MG63 (cell line): ENCODE results near the gene GADD45GIP1. TPM values are rescaled to one million over a fixed set of nuclear protein-coding genes. Genes with fewer than 3 reads are reported as not detected.
"Not testable (repeated sequence)": the region's sequence is repeated elsewhere in the genome, so short reads cannot be mapped to it uniquely, and the experiment has no call there.

Experiments
- DNase-seq: peaks from one replicate; pipeline ENCODE4 v3.0.0-alpha.2; 2020
- H3K27me3 ChIP-seq: fragments of 250-450 bp; sonication (Bioruptor Pico); 2 replicates; pipeline ENCODE4 v1.5.1; 2020; ENCODE audit warnings: mild to moderate bottlenecking, moderate library complexity
- H3K36me3 ChIP-seq: fragments of 250-450 bp; sonication (Bioruptor Pico); 2 replicates; pipeline ENCODE4 v1.5.1; 2020; ENCODE audit warnings: mild to moderate bottlenecking, moderate library complexity
- H3K4me3 ChIP-seq: fragments of 250-450 bp; sonication (Bioruptor Pico); 2 replicates; pipeline ENCODE4 v1.5.1; 2020; ENCODE audit warnings: mild to moderate bottlenecking, moderate library complexity
- H3K9me3 ChIP-seq: fragments of 250-450 bp; sonication (Bioruptor Pico); 2 replicates; pipeline ENCODE4 v1.5.1; 2020; ENCODE audit warnings: mild to moderate bottlenecking, moderate library complexity
- total RNA-seq: library from RNA; depleted of rRNA; stranded (reverse); fragments of >200 nt; shearing (Covaris generic); gene quantifications from 2 replicates; pipeline ENCODE4 v1.2.3, GENCODE V29; 2014; ENCODE audit warnings: low replicate concordance

The GADD45GIP1 gene
- total RNA-seq, 1 experiment from 2014 or later: 225 TPM

DNA sequence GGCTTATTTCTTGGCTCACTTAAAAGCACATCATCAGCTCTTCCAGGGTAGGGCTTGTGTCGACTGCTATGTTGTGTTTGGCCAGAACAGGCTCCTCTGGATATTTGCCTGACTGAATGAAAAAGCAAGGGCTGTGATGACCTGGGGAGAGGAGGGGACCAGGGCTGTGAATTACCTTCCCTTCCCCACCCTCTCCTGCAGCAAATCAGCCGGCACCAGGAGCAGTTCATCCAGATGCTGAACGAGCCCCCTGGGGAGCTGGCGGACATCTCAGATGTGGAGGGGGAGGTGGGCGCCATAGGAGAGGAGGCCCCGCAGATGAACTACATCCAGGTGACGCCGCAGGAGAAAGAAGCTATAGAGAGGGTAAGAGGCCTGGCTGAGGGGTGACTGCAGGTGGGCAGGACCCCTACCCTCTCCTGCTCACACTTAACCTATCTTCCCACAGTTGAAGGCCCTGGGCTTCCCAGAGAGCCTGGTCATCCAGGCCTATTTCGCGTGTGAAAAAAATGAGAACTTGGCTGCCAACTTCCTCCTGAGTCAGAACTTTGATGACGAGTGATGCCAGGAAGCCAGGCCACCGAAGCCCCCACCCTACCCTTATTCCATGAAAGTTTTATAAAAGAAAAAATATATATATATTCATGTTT lies 4.4 kb downstream of the GADD45GIP1 start:
- peak; percentile 93 for DNase-seq
- Histone ChIP-seq H3K36me3 (peaks cover 91% of the 10 kb centered on the region), H3K4me3 (no peak overlapping the region)

GRCh38 chr19:12952050-12952449 lies 5.0 kb downstream of the GADD45GIP1 start:
- not testable (repeated sequence) for DNase-seq, H3K27me3 ChIP-seq, H3K9me3 ChIP-seq, H3K4me3 ChIP-seq
- H3K36me3 ChIP-seq: peaks cover 96% of the 10 kb centered on the region

More for the DNA sequence above, 4.4 kb downstream of the GADD45GIP1 start:
- Histone ChIP-seq H3K9me3 (no peaks in the 10 kb centered on the region), H3K27me3 (no peaks in the 10 kb centered on the region)

- Histone ChIP-seq H3K36me3 (peaks cover 92% of the 10 kb centered on the region), H3K9me3 (no peaks in the 10 kb centered on the region), H3K4me3 (no peak overlapping the region), H3K27me3 (no peaks in the 10 kb centered on the region)
- no peak for DNase-seq
These were observed 7.4 kb downstream of the GADD45GIP1 start for GRCh38 chr19:12949363-12950283.

- DNase-seq: no peak
- no peaks in the 10 kb centered on the region for H3K27me3 ChIP-seq
- H3K36me3 ChIP-seq: peaks cover 90% of the 10 kb centered on the region
- no peaks in the 10 kb centered on the region for H3K9me3 ChIP-seq
- no peak overlapping the region for H3K4me3 ChIP-seq
These were observed 8.2 kb downstream of the GADD45GIP1 start for GRCh38 chr19:12948612-12949362.

GRCh38 chr19:12947702-12948611 lies 9.1 kb downstream of the GADD45GIP1 start:
- DNase-seq: no peak
- no peak overlapping the region; the same call in 1 of the 2 replicates for H3K4me3 ChIP-seq
- no peaks in the 10 kb centered on the region for H3K27me3 ChIP-seq
- no peaks in the 10 kb centered on the region for H3K9me3 ChIP-seq
- peaks cover 89% of the 10 kb centered on the region for H3K36me3 ChIP-seq

- DNase-seq: no peak
- peaks cover 90% of the 10 kb centered on the region for H3K36me3 ChIP-seq
These were observed 10.1 kb downstream of the GADD45GIP1 start for GRCh38 chr19:12946731-12947496.

DNA sequence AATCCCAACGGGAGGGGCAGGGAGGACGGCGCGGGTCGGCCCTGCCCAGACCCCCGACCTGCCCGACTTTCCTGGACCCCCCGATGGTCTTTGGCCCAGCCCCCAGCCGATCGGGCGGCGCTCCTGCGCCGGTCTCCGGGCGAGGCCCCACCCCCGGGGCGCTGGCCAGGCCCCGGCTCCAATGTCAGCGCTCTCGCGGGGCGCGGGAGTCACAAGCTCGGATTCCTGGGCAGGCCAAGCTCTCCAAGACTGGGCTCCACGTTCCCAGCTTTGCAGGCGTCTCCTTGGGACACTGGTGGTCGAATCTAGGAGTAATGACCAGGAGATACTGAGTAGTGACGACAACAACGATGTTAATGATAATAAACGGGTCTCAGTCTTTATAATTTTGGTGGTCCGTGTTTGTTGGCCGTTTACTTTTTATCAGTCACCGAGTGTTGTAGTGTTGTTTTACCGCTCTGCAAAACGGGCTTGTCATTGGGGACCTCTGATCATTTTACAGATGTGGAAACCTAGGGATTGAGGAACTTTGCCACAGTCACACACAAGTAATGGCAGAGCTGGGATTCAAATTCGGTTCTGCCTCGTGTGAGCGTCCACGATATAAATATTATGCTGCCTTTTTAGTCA lies 10.8 kb downstream of the GADD45GIP1 start:
- H3K27me3 ChIP-seq: no peaks in the 10 kb centered on the region
- peak overlapping the region; percentile 91 for H3K4me3 ChIP-seq
- peaks cover 90% of the 10 kb centered on the region for H3K36me3 ChIP-seq
- no peaks in the 10 kb centered on the region for H3K9me3 ChIP-seq
- peak; percentile 95 for DNase-seq

More at GRCh38 chr19:12946731-12947496, 10.1 kb downstream of the GADD45GIP1 start:
- no peaks in the 10 kb centered on the region for H3K27me3 ChIP-seq
- H3K9me3 ChIP-seq: no peaks in the 10 kb centered on the region
- H3K4me3 ChIP-seq: peak overlapping the region; percentile 91

- Histone ChIP-seq H3K9me3 (no peaks in the 10 kb centered on the region), H3K4me3 (peak within 1 kb of the TSS; percentile 91), H3K27me3 (no peaks in the 10 kb centered on the region), H3K36me3 (peaks cover 90% of the 10 kb centered on the region)
- peak; percentile 100 for DNase-seq
These were observed 11.4 kb downstream of the GADD45GIP1 start, which contains the start of gene RAD23A for GRCh38 chr19:12945479-12946091. Gene RAD23A, plus strand, starts transcription at chr19:12945862. Its CDS starts 87 bp downstream, at chr19:12945949.

- H3K9me3 ChIP-seq: no peaks in the 10 kb centered on the region
- H3K4me3 ChIP-seq: no peak overlapping the region
- H3K36me3 ChIP-seq: peaks cover 90% of the 10 kb centered on the region
- no peaks in the 10 kb centered on the region for H3K27me3 ChIP-seq
- no peak for DNase-seq
These were observed 12.8 kb downstream of the GADD45GIP1 start for GRCh38 chr19:12944104-12944674.

DNA sequence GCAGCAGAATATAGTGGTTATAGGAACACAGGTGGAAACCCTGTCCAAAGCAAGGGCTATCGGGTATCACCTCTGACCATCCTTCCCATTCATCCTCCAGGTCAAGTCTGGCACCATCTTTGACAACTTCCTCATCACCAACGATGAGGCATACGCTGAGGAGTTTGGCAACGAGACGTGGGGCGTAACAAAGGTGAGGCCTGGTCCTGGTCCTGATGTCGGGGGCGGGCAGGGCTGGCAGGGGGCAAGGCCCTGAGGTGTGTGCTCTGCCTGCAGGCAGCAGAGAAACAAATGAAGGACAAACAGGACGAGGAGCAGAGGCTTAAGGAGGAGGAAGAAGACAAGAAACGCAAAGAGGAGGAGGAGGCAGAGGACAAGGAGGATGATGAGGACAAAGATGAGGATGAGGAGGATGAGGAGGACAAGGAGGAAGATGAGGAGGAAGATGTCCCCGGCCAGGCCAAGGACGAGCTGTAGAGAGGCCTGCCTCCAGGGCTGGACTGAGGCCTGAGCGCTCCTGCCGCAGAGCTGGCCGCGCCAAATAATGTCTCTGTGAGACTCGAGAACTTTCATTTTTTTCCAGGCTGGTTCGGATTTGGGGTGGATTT lies 13.5 kb downstream of the GADD45GIP1 start:
- Histone ChIP-seq H3K9me3 (no peaks in the 10 kb centered on the region), H3K27me3 (no peaks in the 10 kb centered on the region), H3K4me3 (no peak overlapping the region), H3K36me3 (peaks cover 90% of the 10 kb centered on the region)
- DNase-seq: no peak

- no peaks in the 10 kb centered on the region for H3K27me3 ChIP-seq
- H3K4me3 ChIP-seq: no peak overlapping the region
- no peaks in the 10 kb centered on the region for H3K9me3 ChIP-seq
- peaks cover 66% of the 10 kb centered on the region for H3K36me3 ChIP-seq
- no peak for DNase-seq
These were observed 16.1 kb downstream of the GADD45GIP1 start for GRCh38 chr19:12940897-12941296.

GRCh38 chr19:12939975-12940423 lies 17.0 kb downstream of the GADD45GIP1 start:
- Histone ChIP-seq H3K27me3 (no peaks in the 10 kb centered on the region), H3K4me3 (peak overlapping the region; percentile 95), H3K36me3 (peaks cover 61% of the 10 kb centered on the region), H3K9me3 (no peaks in the 10 kb centered on the region)
- DNase-seq: no peak

DNA sequence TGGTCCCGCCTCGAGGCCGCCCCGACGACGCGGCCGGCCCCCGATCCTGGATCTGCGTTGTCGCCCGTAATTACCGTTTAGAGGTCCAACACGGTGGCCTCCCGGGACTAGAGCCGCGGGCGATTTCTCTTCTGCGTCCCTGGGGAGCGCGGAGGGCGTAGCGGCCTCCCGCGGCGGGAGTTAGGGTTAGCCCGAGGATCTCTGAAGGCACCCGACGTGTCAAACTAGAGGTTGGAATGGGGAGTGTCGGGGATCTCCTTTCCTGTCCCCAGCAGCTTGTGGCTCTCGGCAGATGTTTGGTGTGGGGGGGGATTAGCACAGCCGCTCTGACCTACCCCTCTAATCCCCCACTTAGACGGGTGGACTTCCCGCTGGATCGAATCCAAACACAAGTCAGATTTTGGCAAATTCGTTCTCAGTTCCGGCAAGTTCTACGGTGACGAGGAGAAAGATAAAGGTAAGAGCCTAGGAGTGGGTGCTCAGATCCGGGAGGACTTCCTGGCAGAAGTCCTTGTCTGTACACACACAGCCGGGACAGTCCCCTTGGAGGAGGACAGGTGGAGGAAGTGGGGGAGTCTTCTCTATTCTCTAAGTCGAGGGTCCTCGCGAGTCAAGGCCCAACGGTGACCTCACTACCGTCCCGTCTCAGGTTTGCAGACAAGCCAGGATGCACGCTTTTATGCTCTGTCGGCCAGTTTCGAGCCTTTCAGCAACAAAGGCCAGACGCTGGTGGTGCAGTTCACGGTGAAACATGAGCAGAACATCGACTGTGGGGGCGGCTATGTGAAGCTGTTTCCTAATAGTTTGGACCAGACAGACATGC lies 18.0 kb downstream of the GADD45GIP1 start:
- Histone ChIP-seq H3K36me3 (peaks cover 51% of the 10 kb centered on the region), H3K27me3 (no peaks in the 10 kb centered on the region), H3K9me3 (no peaks in the 10 kb centered on the region), H3K4me3 (peak overlapping the region; percentile 95)
- DNase-seq: peak; percentile 52
